Left ventricle myocardium inferior (tissue), 1 donor: Measurements from ENCODE around the gene IGDCC3. TPM values are rescaled to one million over a fixed set of nuclear protein-coding genes. Genes with fewer than 3 reads are reported as not detected.

ENCODE experiments used
- DNase-seq: peaks from one replicate; pipeline ENCODE4 v3.0.0-alpha.2; 2020
- H3K27ac ChIP-seq: fragments of 200-600 bp; replicated peaks from 2 replicates; pipeline ENCODE4 v1.8.0; 2021
- H3K27me3 ChIP-seq: fragments of 200-600 bp; 2 replicates; pipeline ENCODE4 v1.8.0; 2021; ENCODE audit warnings: low read depth
- H3K36me3 ChIP-seq: fragments of 200-600 bp; 2 replicates; pipeline ENCODE4 v1.8.0; 2021
- H3K4me1 ChIP-seq: fragments of 200-600 bp; 2 replicates; pipeline ENCODE4 v1.8.0; 2021
- H3K4me3 ChIP-seq: fragments of 200-600 bp; 2 replicates; pipeline ENCODE4 v1.8.0; 2021; ENCODE audit warnings: mild to moderate bottlenecking, moderate library complexity
- H3K9me3 ChIP-seq: fragments of 200-600 bp; replicated peaks from 2 replicates; pipeline ENCODE4 v1.8.0; 2021
- intact Hi-C: fragments of 100-400 bp; cut with micrococcal nuclease; formaldehyde crosslinking; loops from one replicate; pipeline ENCODE4 v1.11.0; 2022
- total RNA-seq: library from RNA; stranded (reverse); fragmentation: NEBNext Ultra II Directional; extraction: Animal tissue kit (Norgen Biotek cat#: 25700); gene quantifications from one replicate; pipeline ENCODE4 v1.2.1, GENCODE V29; 2021
- TF ChIP-seq, protein P1 (sequence below): fragments of 200-600 bp; IDR thresholded peaks from 2 replicates; pipeline ENCODE4 v1.8.0; 2021; ENCODE audit warnings: antibody characterized with exemption, mild to moderate bottlenecking, borderline replicate concordance
- donor health status: DM: no; HTN: yes; CAD: no; lungs with severe emphysema.

IGDCC3 gene
- total RNA-seq, 1 donor from 2014 or later, result 0.16 TPM

- Histone ChIP-seq H3K27ac (no peak overlapping the region), H3K36me3 (no peaks in the 10 kb centered on the region), H3K9me3 (no peaks in the 10 kb centered on the region), H3K27me3 (no peaks in the 10 kb centered on the region), H3K4me3 (no peak overlapping the region), H3K4me1 (peaks cover 25% of the 10 kb centered on the region)
- TF ChIP-seq, protein P1, sequence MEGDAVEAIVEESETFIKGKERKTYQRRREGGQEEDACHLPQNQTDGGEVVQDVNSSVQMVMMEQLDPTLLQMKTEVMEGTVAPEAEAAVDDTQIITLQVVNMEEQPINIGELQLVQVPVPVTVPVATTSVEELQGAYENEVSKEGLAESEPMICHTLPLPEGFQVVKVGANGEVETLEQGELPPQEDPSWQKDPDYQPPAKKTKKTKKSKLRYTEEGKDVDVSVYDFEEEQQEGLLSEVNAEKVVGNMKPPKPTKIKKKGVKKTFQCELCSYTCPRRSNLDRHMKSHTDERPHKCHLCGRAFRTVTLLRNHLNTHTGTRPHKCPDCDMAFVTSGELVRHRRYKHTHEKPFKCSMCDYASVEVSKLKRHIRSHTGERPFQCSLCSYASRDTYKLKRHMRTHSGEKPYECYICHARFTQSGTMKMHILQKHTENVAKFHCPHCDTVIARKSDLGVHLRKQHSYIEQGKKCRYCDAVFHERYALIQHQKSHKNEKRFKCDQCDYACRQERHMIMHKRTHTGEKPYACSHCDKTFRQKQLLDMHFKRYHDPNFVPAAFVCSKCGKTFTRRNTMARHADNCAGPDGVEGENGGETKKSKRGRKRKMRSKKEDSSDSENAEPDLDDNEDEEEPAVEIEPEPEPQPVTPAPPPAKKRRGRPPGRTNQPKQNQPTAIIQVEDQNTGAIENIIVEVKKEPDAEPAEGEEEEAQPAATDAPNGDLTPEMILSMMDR, result no peak
- no peak for DNase-seq
- intact Hi-C loops, result no loop called here
These were observed 75.7 kb downstream of the IGDCC3 start for GRCh38 chr15:65302061-65302460.

DNA sequence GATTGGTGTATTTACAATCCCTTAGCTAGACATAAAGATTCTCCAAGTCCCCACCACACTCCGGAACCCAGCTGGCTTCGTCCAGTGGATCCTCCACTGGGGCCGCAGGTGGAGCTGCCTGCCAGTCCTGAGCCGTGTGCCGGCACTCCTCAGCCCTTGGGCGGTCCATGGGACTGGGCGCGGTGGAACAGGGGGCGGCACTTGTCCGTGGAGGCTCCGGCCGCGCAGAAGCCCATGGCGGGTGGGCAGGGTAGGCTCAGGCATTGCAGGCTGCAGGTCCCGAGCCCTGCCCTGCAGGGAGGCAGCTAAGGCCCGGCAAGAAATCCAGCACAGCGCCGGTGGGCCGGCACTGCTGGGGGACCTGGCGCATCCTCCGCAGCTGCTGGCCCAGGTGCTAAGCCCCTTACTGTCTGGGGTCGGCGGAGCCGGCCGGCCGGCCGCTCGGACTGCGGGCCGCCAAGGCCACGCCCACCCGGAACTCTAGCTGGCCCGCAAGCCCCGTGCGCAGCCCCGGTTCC is 76.8 kb downstream of the IGDCC3 start:
- Histone ChIP-seq H3K27me3 (no peaks in the 10 kb centered on the region), H3K27ac (no peak overlapping the region), H3K4me3 (no peak overlapping the region), H3K4me1 (peaks cover 35% of the 10 kb centered on the region), H3K9me3 (no peaks in the 10 kb centered on the region), H3K36me3 (no peaks in the 10 kb centered on the region)
- DNase-seq, result no peak
- intact Hi-C loops, result no loop called here
- TF ChIP-seq, protein P1, result no peak

- H3K9me3 ChIP-seq, result no peaks in the 10 kb centered on the region
- TF ChIP-seq, protein P1, result no peak
- H3K4me1 ChIP-seq, result peaks cover 34% of the 10 kb centered on the region
- H3K27ac ChIP-seq, result no peak overlapping the region
- intact Hi-C loops, result no loop called here
- no peaks in the 10 kb centered on the region for H3K27me3 ChIP-seq
- no peak overlapping the region for H3K4me3 ChIP-seq
- no peaks in the 10 kb centered on the region for H3K36me3 ChIP-seq
- no peak for DNase-seq
These were observed 79.1 kb downstream of the IGDCC3 start for GRCh38 chr15:65298731-65299130.

DNA sequence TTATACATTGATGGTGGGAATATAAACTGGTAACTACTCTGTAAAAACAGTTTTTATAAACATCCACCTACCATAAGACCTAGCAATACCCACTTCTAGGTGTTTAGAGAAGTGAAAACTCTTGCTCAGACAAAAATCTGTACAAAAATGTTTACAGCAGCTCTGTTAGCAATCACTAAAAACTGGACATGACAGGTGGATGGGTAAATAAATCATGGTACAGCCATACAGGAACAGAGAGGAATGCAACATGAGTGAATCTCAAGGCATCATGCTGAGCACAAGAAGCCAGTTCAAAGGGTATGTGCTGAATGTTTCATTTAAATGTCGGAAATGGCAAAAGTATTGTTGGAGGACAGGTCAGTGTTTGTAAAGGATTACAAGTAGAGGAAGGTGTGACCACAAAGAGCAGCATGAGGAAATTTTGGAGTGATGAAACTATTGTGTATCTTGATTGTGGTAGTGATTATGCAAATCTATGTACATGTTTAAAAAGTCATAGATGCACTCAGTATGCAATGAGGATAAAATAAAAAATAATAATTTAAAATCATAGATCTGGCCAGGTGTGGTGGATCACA is 84.8 kb downstream of the IGDCC3 start:
- Histone ChIP-seq H3K9me3 (no peaks in the 10 kb centered on the region), H3K4me3 (no peak overlapping the region), H3K27me3 (no peaks in the 10 kb centered on the region), H3K27ac (no peak overlapping the region), H3K4me1 (peaks cover 27% of the 10 kb centered on the region), H3K36me3 (no peaks in the 10 kb centered on the region)
- intact Hi-C loops, result no loop called here
- TF ChIP-seq, protein P1, result no peak
- DNase-seq, result no peak

- TF ChIP-seq, protein P1, result no peak
- DNase-seq, result no peak
- intact Hi-C loops, result no loop called here
These were observed 87.6 kb downstream of the IGDCC3 start for GRCh38 chr15:65290228-65290627.

More at GRCh38 chr15:65290228-65290627, 87.6 kb downstream of the IGDCC3 start:
- H3K27me3 ChIP-seq, result no peaks in the 10 kb centered on the region
- H3K9me3 ChIP-seq, result no peaks in the 10 kb centered on the region
- H3K27ac ChIP-seq, result no peak overlapping the region
- no peak overlapping the region for H3K4me3 ChIP-seq
- H3K36me3 ChIP-seq, result no peaks in the 10 kb centered on the region
- H3K4me1 ChIP-seq, result peaks cover 15% of the 10 kb centered on the region
